Measurements from ENCODE around the gene EPB41.
"Not testable (repeated sequence)": the region's sequence is repeated elsewhere in the genome, so short reads cannot be mapped to it uniquely, and the experiment has no call there.

- TF ChIP-seq POLR2A (IDR thresholded peaks at IDR 0.05), result not testable (repeated sequence)
- TF ChIP-seq, protein P1, sequence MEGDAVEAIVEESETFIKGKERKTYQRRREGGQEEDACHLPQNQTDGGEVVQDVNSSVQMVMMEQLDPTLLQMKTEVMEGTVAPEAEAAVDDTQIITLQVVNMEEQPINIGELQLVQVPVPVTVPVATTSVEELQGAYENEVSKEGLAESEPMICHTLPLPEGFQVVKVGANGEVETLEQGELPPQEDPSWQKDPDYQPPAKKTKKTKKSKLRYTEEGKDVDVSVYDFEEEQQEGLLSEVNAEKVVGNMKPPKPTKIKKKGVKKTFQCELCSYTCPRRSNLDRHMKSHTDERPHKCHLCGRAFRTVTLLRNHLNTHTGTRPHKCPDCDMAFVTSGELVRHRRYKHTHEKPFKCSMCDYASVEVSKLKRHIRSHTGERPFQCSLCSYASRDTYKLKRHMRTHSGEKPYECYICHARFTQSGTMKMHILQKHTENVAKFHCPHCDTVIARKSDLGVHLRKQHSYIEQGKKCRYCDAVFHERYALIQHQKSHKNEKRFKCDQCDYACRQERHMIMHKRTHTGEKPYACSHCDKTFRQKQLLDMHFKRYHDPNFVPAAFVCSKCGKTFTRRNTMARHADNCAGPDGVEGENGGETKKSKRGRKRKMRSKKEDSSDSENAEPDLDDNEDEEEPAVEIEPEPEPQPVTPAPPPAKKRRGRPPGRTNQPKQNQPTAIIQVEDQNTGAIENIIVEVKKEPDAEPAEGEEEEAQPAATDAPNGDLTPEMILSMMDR (IDR thresholded peaks at IDR 0.05), result not testable (repeated sequence)
These were observed 39.2 kb upstream of the EPB41 start for GRCh38 chr1:28875134-28875533.
